Endothelial cell of umbilical vein (primary cell): ENCODE results near the gene GAS7. TPM values are rescaled to one million over a fixed set of nuclear protein-coding genes. Genes with fewer than 3 reads are reported as not detected.

Source experiments
- BruUV-seq: library from RNA; stranded (reverse); fragments of 400-500 nt; replicated peaks from 2 replicates; lab custom pipeline; 2021; lab: Mats Ljungman, UMichigan
- CTCF ChIA-PET: fragments of 300-600, 350-600 bp; sonication (Branson Sonifier 250); formaldehyde crosslinking; loops from one replicate; lab custom pipeline; 2021; ENCODE audit warnings: antibody characterized with exemption, inconsistent platforms; lab: Charles Lee
- POLR2A ChIA-PET: fragments of 300-600, 350-600 bp; sonication (Branson Sonifier 250); formaldehyde crosslinking; loops from one replicate; lab custom pipeline; 2021; ENCODE audit warnings: antibody characterized with exemption, inconsistent platforms; lab: Charles Lee
- DNase-seq: peaks from one replicate; pipeline ENCODE4 v3.0.0-alpha.2; 2011; ENCODE audit warnings: low read depth, low spot score
- FAIRE-seq: peaks from 2 replicates; lab custom pipeline; 2011; peaks lifted over from hg19 to GRCh38; lab: Jason Lieb, UNC
- H2AFZ ChIP-seq: 2 replicates; pipeline ENCODE4 v1.6.0; 2012; ENCODE audit warnings: low read depth, low read length, control low read depth, inconsistent platforms
- H3K27ac ChIP-seq: 2 replicates; pipeline ENCODE4 v1.5.1; 2011; ENCODE audit warnings: low read depth, mild to moderate bottlenecking, control low read depth, low read length, moderate library complexity; ENCODE audit not compliant: insufficient read depth
- H3K27me3 ChIP-seq, 2 experiments: 2 replicates each; pipeline versions ENCODE4 v1.6.0 to v1.6.1; 2011; ENCODE audit warnings: low read length in 2 of 2, mixed read lengths in 1 of 2; ENCODE audit not compliant: control insufficient read depth in 2 of 2, insufficient read depth in 2 of 2
- H3K36me3 ChIP-seq, 2 experiments: 2 replicates in 1 of 2; 3 replicates in 1 of 2; pipeline ENCODE4 v1.5.1; 2011; ENCODE audit warnings: low read length in 2 of 2, mild to moderate bottlenecking in 1 of 2, moderate library complexity in 1 of 2; ENCODE audit not compliant: control insufficient read depth in 2 of 2, insufficient read depth in 2 of 2; ENCODE audit errors: extremely low read depth in 1 of 2
- H3K4me1 ChIP-seq: 3 replicates; pipeline ENCODE4 v1.5.1; 2011; ENCODE audit warnings: mild to moderate bottlenecking, low read length; ENCODE audit not compliant: control insufficient read depth, insufficient read depth; ENCODE audit errors: extremely low read depth
- H3K4me2 ChIP-seq: 2 replicates; pipeline ENCODE4 v1.6.1; 2011; ENCODE audit warnings: low read length, control low read depth, mixed read lengths; ENCODE audit not compliant: insufficient read depth
- H3K4me3 ChIP-seq, 3 experiments: fragments of 200-600 bp in 1 of 3; sonication (generic), shearing (Covaris generic) in 1 of 3; replicated peaks in 1 of 3; 2 replicates each; pipeline ENCODE4 v1.5.1; 2011 to 2016; ENCODE audit warnings: control low read depth in 3 of 3, low read length in 3 of 3, mild to moderate bottlenecking in 2 of 3, inconsistent platforms in 1 of 3, low read depth in 1 of 3, moderate library complexity in 1 of 3; ENCODE audit not compliant: insufficient read depth in 1 of 3
- H3K79me2 ChIP-seq: 2 replicates; pipeline ENCODE4 v1.6.0; 2012; ENCODE audit warnings: low read length, inconsistent platforms; ENCODE audit not compliant: control insufficient read depth, insufficient read depth
- H3K9ac ChIP-seq: replicated peaks from 2 replicates; pipeline ENCODE3; 2011; ENCODE audit warnings: low read length, control low read depth; ENCODE audit not compliant: insufficient read depth; ENCODE audit errors: extremely low read depth
- H3K9me1 ChIP-seq: replicated peaks from 3 replicates; pipeline ENCODE4 v1.6.0; 2011; ENCODE audit warnings: mild to moderate bottlenecking, low read length; ENCODE audit not compliant: control insufficient read depth, insufficient read depth; ENCODE audit errors: extremely low read depth
- H3K9me3 ChIP-seq: replicated peaks from 2 replicates; pipeline ENCODE4 v1.5.1; 2012; ENCODE audit warnings: low read length, inconsistent platforms; ENCODE audit not compliant: control insufficient read depth, insufficient read depth
- H4K20me1 ChIP-seq: replicated peaks from 2 replicates; pipeline ENCODE3; 2011; ENCODE audit warnings: mild to moderate bottlenecking, low read length; ENCODE audit not compliant: control insufficient read depth, insufficient read depth; ENCODE audit errors: extremely low read depth
- CTCF ChIP-seq, 2 donors: IDR thresholded peaks; 1 replicate in 1 of 2; 2 replicates in 1 of 2; pipeline ENCODE4 v1.5.1; 2011; ENCODE audit warnings: low read length in 2 of 2, mild to moderate bottlenecking in 2 of 2, moderate library complexity in 2 of 2, control low read depth in 1 of 2, inconsistent platforms in 1 of 2, low read depth in 1 of 2; ENCODE audit not compliant: insufficient read depth in 1 of 2; ENCODE audit errors: extremely low read depth in 1 of 2
- EZH2 ChIP-seq: IDR thresholded peaks from 2 replicates; pipeline ENCODE4 v1.6.1; 2012; ENCODE audit warnings: borderline replicate concordance, low read depth, mild to moderate bottlenecking, moderate library complexity, low read length, inconsistent platforms; ENCODE audit not compliant: severe bottlenecking
- FOS ChIP-seq: IDR thresholded peaks from 2 replicates; pipeline ENCODE4 v1.6.1; 2011; ENCODE audit warnings: mild to moderate bottlenecking, low read length, moderate library complexity, borderline replicate concordance; ENCODE audit not compliant: insufficient read depth
- GATA2 ChIP-seq: IDR thresholded peaks from 2 replicates; pipeline ENCODE4 v1.7.0; 2011; ENCODE audit warnings: low read depth, mild to moderate bottlenecking, moderate library complexity, mixed read lengths, low read length; ENCODE audit not compliant: insufficient read length, insufficient read depth
- MYC ChIP-seq: IDR thresholded peaks from one replicate; pipeline ENCODE4 v1.6.1; 2011; ENCODE audit warnings: mild to moderate bottlenecking, low read depth, low read length
- POLR2A ChIP-seq: IDR thresholded peaks from 2 replicates; pipeline ENCODE4 v1.6.1; 2012; ENCODE audit warnings: low read depth, mild to moderate bottlenecking, control low read depth, low read length
- POLR2AphosphoS5 ChIP-seq: IDR thresholded peaks from 2 replicates; pipeline ENCODE4 v1.6.1; 2012; ENCODE audit warnings: low read depth, mild to moderate bottlenecking, control low read depth, low read length, moderate library complexity; ENCODE audit not compliant: insufficient read depth
- dilution Hi-C: fragments of 300-500 bp; cut with MboI; formaldehyde crosslinking; loops from one replicate; pipeline ENCODE4 v1.15.0; 2019; ENCODE audit warnings: low sequenced_read_pairs; ENCODE audit not compliant: extremely low pct_ligation_motif_present
- intact Hi-C: fragments of 100-400 bp; cut with micrococcal nuclease; formaldehyde crosslinking; loops from one replicate; pipeline ENCODE4 v1.10.0; 2022
- polyA plus RNA-seq, 4 experiments: library from polyadenylated mRNA; depleted of rRNA in 3 of 4; stranded (reverse) in 3 of 4; unstranded in 1 of 4; fragments of >200 nt; gene quantifications; 2 replicates each; pipeline versions ENCODE4 v1.2.1 to v1.2.3, GENCODE V29; 2011 to 2012; ENCODE audit warnings: missing spikeins in 1 of 4
- total RNA-seq: library from RNA; stranded (reverse); gene quantifications from 2 replicates; pipeline ENCODE4 v1.2.3, GENCODE V29; 2021

Gene GAS7
- total and polyA plus RNA-seq, 2 donors (not counting 3 experiments of a cell fraction or from before 2014, with no cell fraction given) = not detected

DNA sequence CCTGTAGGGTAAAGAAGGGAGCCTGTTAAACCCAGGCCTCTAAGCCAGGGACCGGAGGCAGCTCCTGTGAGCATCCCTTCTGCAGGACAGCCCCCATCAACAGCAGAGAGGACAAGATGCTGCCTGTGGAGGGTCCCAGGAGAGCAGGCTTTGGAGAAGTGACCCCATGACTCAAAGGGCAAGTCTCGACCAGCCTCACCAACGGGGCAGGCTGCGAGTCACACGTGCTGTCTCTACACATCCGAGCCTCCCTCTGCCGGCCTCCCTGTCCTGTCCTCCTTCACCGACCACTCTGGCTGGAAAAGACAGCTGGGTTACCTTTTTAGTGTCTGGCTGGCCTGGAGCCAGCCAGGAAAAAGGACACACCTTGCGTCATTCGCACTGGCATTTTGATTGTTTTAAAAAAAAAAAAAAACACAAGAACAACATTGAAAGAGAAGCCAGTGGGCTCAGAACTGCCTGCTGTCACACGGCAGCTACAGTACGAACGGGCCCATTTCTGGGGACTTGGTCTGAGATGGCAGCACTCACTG is 218.9 kb downstream of the GAS7 start:
- no peaks in the 10 kb centered on the region for H3K9me3 ChIP-seq
- FAIRE-seq (no peak), DNase-seq (no peak)
- TF ChIP-seq EZH2 (no peak), FOS (no peak), GATA2 (no peak), CTCF (IDR thresholded peaks at IDR 0.05; ENCODE audit: extremely low read depth in 1 of 2, insufficient read depth in 1 of 2, low read depth in 1 of 2, low read length in 2 of 2) (no peak), POLR2A (no peak), MYC (no peak), POLR2AphosphoS5 (no peak)
- no peaks in the 10 kb centered on the region for H3K79me2 ChIP-seq
- H3K27me3 ChIP-seq = no peaks in the 10 kb centered on the region
- no peaks in the 10 kb centered on the region for H3K9me1 ChIP-seq
- POLR2A ChIA-PET = no interaction called here
- no peak overlapping the region for H3K4me3 ChIP-seq
- no peaks in the 10 kb centered on the region for H3K36me3 ChIP-seq
- no peaks in the 10 kb centered on the region for H4K20me1 ChIP-seq
- no peak overlapping the region for H3K9ac ChIP-seq
- no peak overlapping the region for H3K4me2 ChIP-seq
- CTCF ChIA-PET = no interaction called here
- dilution Hi-C loops (no loop called here), intact Hi-C loops (no loop called here)
- no peak overlapping the region for H2AFZ ChIP-seq
- H3K27ac ChIP-seq = no peak overlapping the region
- BruUV-seq = no TSS peak
- no peaks in the 10 kb centered on the region for H3K4me1 ChIP-seq
